AG04450 (cell line): ENCODE results near the gene TSPAN9. TPM values are rescaled to one million over a fixed set of nuclear protein-coding genes. Genes with fewer than 3 reads are reported as not detected.
A peak's percentile ranks its signal among the peaks of the same experiment; 100 is the strongest.

Experiments used
- CTCF ChIA-PET: fragments of 300-600, 350-600 bp; formaldehyde crosslinking; extraction: SDS; loops from one replicate; lab custom pipeline; 2022; ENCODE audit warnings: antibody characterized with exemption, inconsistent platforms; lab: Charles Lee
- POLR2A ChIA-PET: fragments of 350-600 bp; formaldehyde crosslinking; extraction: SDS; loops from one replicate; lab custom pipeline; 2021; ENCODE audit warnings: antibody characterized with exemption, inconsistent platforms; lab: Yijun Ruan, JAX
- DNase-seq: peaks from one replicate; pipeline ENCODE4 v3.0.0-alpha.2; 2011; ENCODE audit warnings: low read depth, low spot score
- H3K27ac ChIP-seq: one replicate; pipeline ENCODE4 v1.5.1; 2012; ENCODE audit warnings: low read depth, low read length, control low read depth
- H3K27me3 ChIP-seq: one replicate; pipeline ENCODE4 v1.6.0; 2012; ENCODE audit warnings: low read length; ENCODE audit not compliant: control insufficient read depth, insufficient read depth
- H3K4me3 ChIP-seq: 2 replicates; pipeline ENCODE4 v1.5.1; 2011; ENCODE audit warnings: mild to moderate bottlenecking, low read depth, low read length, control low read depth
- H3K9me3 ChIP-seq: 2 replicates; pipeline ENCODE4 v1.5.1; 2012; ENCODE audit warnings: low read length; ENCODE audit not compliant: control insufficient read depth, insufficient read depth
- polyA plus RNA-seq: library from polyadenylated mRNA; depleted of rRNA; stranded (reverse); fragments of >200 nt; gene quantifications from 2 replicates; pipeline ENCODE4 v1.2.3, GENCODE V29; 2011
- TF ChIP-seq, protein P1 (sequence below): IDR thresholded peaks from 2 replicates; pipeline ENCODE4 v1.5.1; 2011; ENCODE audit warnings: low read depth, low read length, control low read depth, inconsistent platforms

TSPAN9 gene
- polyA plus RNA-seq, 1 experiment = 68.0 TPM

- H3K4me3 ChIP-seq = no peak overlapping the region
- no peak overlapping the region for H3K27ac ChIP-seq
- TF ChIP-seq, protein P1, sequence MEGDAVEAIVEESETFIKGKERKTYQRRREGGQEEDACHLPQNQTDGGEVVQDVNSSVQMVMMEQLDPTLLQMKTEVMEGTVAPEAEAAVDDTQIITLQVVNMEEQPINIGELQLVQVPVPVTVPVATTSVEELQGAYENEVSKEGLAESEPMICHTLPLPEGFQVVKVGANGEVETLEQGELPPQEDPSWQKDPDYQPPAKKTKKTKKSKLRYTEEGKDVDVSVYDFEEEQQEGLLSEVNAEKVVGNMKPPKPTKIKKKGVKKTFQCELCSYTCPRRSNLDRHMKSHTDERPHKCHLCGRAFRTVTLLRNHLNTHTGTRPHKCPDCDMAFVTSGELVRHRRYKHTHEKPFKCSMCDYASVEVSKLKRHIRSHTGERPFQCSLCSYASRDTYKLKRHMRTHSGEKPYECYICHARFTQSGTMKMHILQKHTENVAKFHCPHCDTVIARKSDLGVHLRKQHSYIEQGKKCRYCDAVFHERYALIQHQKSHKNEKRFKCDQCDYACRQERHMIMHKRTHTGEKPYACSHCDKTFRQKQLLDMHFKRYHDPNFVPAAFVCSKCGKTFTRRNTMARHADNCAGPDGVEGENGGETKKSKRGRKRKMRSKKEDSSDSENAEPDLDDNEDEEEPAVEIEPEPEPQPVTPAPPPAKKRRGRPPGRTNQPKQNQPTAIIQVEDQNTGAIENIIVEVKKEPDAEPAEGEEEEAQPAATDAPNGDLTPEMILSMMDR = no peak
- ChIA-PET CTCF (interaction anchor here (0.9 to 2.0 kb wide), 2 partner anchors 40 to 125 kb away, joined by 5 to 7 read pairs; no protein-coding TSS in a partner anchor), POLR2A (no interaction called here)
- no peaks in the 10 kb centered on the region for H3K27me3 ChIP-seq
- no peaks in the 10 kb centered on the region; the same call in 1 of the 2 replicates for H3K9me3 ChIP-seq
- no peak for DNase-seq
Measured at GRCh38 chr12:3259973-3260372, 182.8 kb downstream of the TSPAN9 start.

DNA sequence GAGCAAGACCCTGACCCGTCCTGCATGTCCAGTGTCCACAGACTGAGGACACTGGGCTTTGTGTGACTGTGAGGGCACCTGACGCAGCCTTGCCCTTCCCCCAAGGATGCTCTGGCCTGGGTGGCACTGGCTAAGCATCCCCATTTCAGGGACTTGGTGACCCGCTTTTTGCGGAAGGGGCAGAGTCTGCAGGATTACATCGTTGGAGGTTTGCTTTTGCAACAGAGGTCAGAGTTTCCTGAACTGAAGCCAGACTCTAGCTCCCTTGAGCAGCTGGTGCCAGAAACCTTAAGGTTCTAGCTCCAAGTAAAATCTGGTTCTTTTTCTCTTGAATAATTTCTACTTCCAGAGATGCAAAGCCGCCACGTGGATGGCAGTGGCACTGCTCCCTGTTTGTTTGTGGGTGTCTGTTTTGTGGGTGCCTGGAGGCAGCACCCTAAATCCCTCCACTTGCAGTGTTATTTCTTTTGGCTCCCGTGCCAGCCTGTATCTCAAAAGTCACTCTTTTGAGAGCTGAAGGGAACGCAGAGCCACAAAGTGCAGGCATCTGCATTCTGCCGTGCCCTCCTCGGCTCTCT lies 184.7 kb downstream of the TSPAN9 start:
- TF ChIP-seq, protein P1 = peak; percentile 47
- ChIA-PET CTCF (interaction anchor here (0.5 to 3.0 kb wide), 8 partner anchors 11 to 520 kb away, joined by 3 to 11 read pairs (median 6); no protein-coding TSS in a partner anchor), POLR2A (interaction anchor here (0.7 kb wide), 2 partner anchors 13 to 44 kb away, joined by 3 read pairs; no protein-coding TSS in a partner anchor)
- peak overlapping the region; percentile 21 for H3K27ac ChIP-seq
- no peaks in the 10 kb centered on the region; the same call in 1 of the 2 replicates for H3K9me3 ChIP-seq
- no peaks in the 10 kb centered on the region for H3K27me3 ChIP-seq
- no peak overlapping the region for H3K4me3 ChIP-seq
- no peak for DNase-seq

GRCh38 chr12:3262470-3262869 lies 185.3 kb downstream of the TSPAN9 start:
- Histone ChIP-seq H3K9me3 (no peaks in the 10 kb centered on the region; the same call in 1 of the 2 replicates), H3K27me3 (no peaks in the 10 kb centered on the region), H3K4me3 (no peak overlapping the region), H3K27ac (no peak overlapping the region)
- POLR2A ChIA-PET = interaction anchor here (0.7 kb wide), 1 partner anchor 44 kb away, joined by 3 read pairs; no protein-coding TSS in a partner anchor
- CTCF ChIA-PET = interaction anchor here (1.0 to 3.0 kb wide), 6 partner anchors 10 to 189 kb away, joined by 3 to 11 read pairs (median 6); no protein-coding TSS in a partner anchor
- DNase-seq = no peak
- TF ChIP-seq, protein P1 = no peak

- TF ChIP-seq, protein P1 = no peak
- POLR2A ChIA-PET = no interaction called here
- CTCF ChIA-PET = interaction anchor here (3.0 kb wide), 1 partner anchor 12 kb away, joined by 11 read pairs; no protein-coding TSS in a partner anchor
Measured at GRCh38 chr12:3263282-3263681, 186.1 kb downstream of the TSPAN9 start.

More at GRCh38 chr12:3263282-3263681, 186.1 kb downstream of the TSPAN9 start:
- no peaks in the 10 kb centered on the region for H3K27me3 ChIP-seq
- H3K9me3 ChIP-seq = no peaks in the 10 kb centered on the region; the same call in 1 of the 2 replicates
- H3K4me3 ChIP-seq = no peak overlapping the region
- no peak overlapping the region for H3K27ac ChIP-seq
- DNase-seq = no peak
